MM.1S (cell line): ENCODE measurements around the gene DDC.

Experiments
- CTCF ChIP-seq: fragments of 300-600 bp; sonication (generic); IDR thresholded peaks from 2 replicates; pipeline ENCODE4 v1.5.1; 2016; ENCODE audit warnings: antibody characterized with exemption, low read length, mixed read lengths
- EZH2 ChIP-seq: fragments of 300-600 bp; sonication (generic); optimal IDR thresholded peaks from 2 replicates; pipeline ENCODE3; 2017; ENCODE audit warnings: low read depth, mild to moderate bottlenecking, antibody characterized with exemption, low read length, mixed read lengths
- EZH2phosphoT487 ChIP-seq: fragments of 300-600 bp; sonication (generic); IDR thresholded peaks from 2 replicates; pipeline ENCODE4 v1.6.1; 2018; ENCODE audit warnings: antibody characterized with exemption, low read length

DNA sequence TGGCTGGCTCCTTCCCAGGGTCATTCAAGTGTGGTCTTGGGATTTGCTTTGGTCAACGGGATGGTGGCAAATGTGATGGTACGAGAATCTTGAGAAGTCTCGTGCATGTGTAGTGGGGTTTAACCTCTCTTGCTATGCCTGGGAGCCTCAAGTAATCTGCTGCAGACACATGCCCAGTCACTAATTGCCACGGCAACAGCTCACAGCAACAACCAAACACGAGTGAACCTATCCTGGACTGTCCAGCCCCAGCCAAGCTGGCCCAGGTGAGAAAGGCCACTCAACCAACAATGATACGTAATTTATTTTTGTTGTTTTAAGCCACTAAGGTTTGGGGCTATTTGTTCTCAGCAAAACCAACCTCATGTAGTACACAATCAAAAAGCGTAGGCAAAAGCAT is 38.1 kb upstream of the DDC start:
- no peak for TF ChIP-seq CTCF
- TF ChIP-seq EZH2phosphoT487 = no peak
- no peak for TF ChIP-seq EZH2
